H1 (cell line): ENCODE measurements around the gene CRADD. TPM values are rescaled to one million over a fixed set of nuclear protein-coding genes. Genes with fewer than 3 reads are reported as not detected.

Experiments used
- CTCF ChIA-PET: fragments of 300-600 bp; sonication (Branson Sonifier 250); formaldehyde crosslinking; loops from one replicate; lab custom pipeline; 2021; ENCODE audit not compliant: partially characterized antibody; lab: Charles Lee
- POLR2A ChIA-PET: fragments of 300-600 bp; sonication (Branson Sonifier 250); formaldehyde crosslinking; loops from one replicate; lab custom pipeline; 2021; ENCODE audit warnings: inconsistent platforms; ENCODE audit not compliant: partially characterized antibody; lab: Charles Lee
- DNase-seq, 2 experiments: peaks; one replicate each; pipeline versions ENCODE4 v3.0.0 to v3.0.0-alpha.2; 2010 to 2022; ENCODE audit warnings: low spot score in 2 of 2, low read depth in 1 of 2, mixed read lengths in 1 of 2
- FAIRE-seq: peaks from 2 replicates; lab custom pipeline; 2011; peaks lifted over from hg19 to GRCh38; lab: Jason Lieb, UNC
- H2AFZ ChIP-seq: 2 replicates; pipeline ENCODE4 v1.8.1; 2012; ENCODE audit warnings: low read length, inconsistent platforms
- H2AK5ac ChIP-seq: 2 replicates; pipeline ENCODE4 v1.6.1; 2013; ENCODE audit warnings: low read depth, low read length
- H2BK120ac ChIP-seq: replicated peaks from 2 replicates; pipeline ENCODE3; 2013; ENCODE audit warnings: low read depth, low read length, inconsistent platforms
- H2BK12ac ChIP-seq: 2 replicates; pipeline ENCODE4 v1.6.1; 2013; ENCODE audit warnings: low read depth, low read length
- H2BK15ac ChIP-seq: 2 replicates; pipeline ENCODE4 v1.6.1; 2013; ENCODE audit warnings: low read length
- H2BK20ac ChIP-seq: 2 replicates; pipeline ENCODE4 v1.6.1; 2013; ENCODE audit warnings: low read length
- H2BK5ac ChIP-seq: 2 replicates; pipeline ENCODE4 v1.6.1; 2013; ENCODE audit warnings: low read depth, low read length
- H3K14ac ChIP-seq: 2 replicates; pipeline ENCODE4 v1.6.1; 2013; ENCODE audit warnings: inconsistent platforms; ENCODE audit not compliant: insufficient read length
- H3K18ac ChIP-seq: 2 replicates; pipeline ENCODE4 v1.6.1; 2013; ENCODE audit warnings: low read length; ENCODE audit errors: extremely low read depth
- H3K23ac ChIP-seq: 2 replicates; pipeline ENCODE4 v1.6.1; 2013; ENCODE audit warnings: inconsistent platforms; ENCODE audit not compliant: insufficient read length
- H3K23me2 ChIP-seq: 2 replicates; pipeline ENCODE4 v1.6.1; 2013; ENCODE audit warnings: low read depth, low read length
- H3K27ac ChIP-seq: 2 replicates; pipeline ENCODE4 v1.6.1; 2011; ENCODE audit warnings: low read depth, low read length, inconsistent platforms
- H3K27me3 ChIP-seq, 4 experiments: replicated peaks in 1 of 4; 1 replicate in 1 of 4; 2 replicates in 3 of 4; pipeline versions ENCODE4 v1.6.1 to v1.8.1; 2011 to 2013; ENCODE audit warnings: low read length in 3 of 4, mild to moderate bottlenecking in 3 of 4, inconsistent platforms in 2 of 4, mixed read lengths in 2 of 4, moderate library complexity in 1 of 4; ENCODE audit not compliant: control insufficient read depth in 3 of 4, insufficient read depth in 3 of 4; ENCODE audit errors: extremely low read depth in 1 of 4
- H3K36me3 ChIP-seq, 4 experiments: 2 replicates each; pipeline versions ENCODE4 v1.6.1 to v1.8.1; 2011 to 2013; ENCODE audit warnings: mild to moderate bottlenecking in 4 of 4, low read length in 3 of 4, moderate library complexity in 2 of 4, control low read depth in 1 of 4, inconsistent platforms in 1 of 4; ENCODE audit not compliant: insufficient read depth in 4 of 4, control insufficient read depth in 2 of 4
- H3K4ac ChIP-seq: replicated peaks from 2 replicates; pipeline ENCODE3; 2013; ENCODE audit warnings: low read length, low read depth, mixed read lengths, inconsistent platforms; ENCODE audit not compliant: insufficient read length
- H3K4me1 ChIP-seq, 4 experiments: replicated peaks in 1 of 4; 1 replicate in 1 of 4; 2 replicates in 3 of 4; pipeline versions ENCODE4 v1.6.1 to v1.8.1; 2011 to 2013; ENCODE audit warnings: low read length in 3 of 4, inconsistent platforms in 2 of 4, mixed read lengths in 1 of 4; ENCODE audit not compliant: insufficient read depth in 4 of 4, control insufficient read depth in 3 of 4
- H3K4me2 ChIP-seq, 2 experiments: 2 replicates each; pipeline versions ENCODE4 v1.6.1 to v1.8.1; 2011 to 2013; ENCODE audit warnings: low read depth in 2 of 2, low read length in 2 of 2, control low read depth in 1 of 2, inconsistent platforms in 1 of 2, mild to moderate bottlenecking in 1 of 2; ENCODE audit not compliant: insufficient read depth in 1 of 2
- H3K4me3 ChIP-seq, 4 experiments: fragments of 200-600, 300-600 bp in 1 of 4; sonication (generic), shearing (Covaris generic), sonication (Bioruptor Twin) in 1 of 4; 2 replicates each; pipeline versions ENCODE4 v1.5.1 to v1.8.1; 2011 to 2016; ENCODE audit warnings: low read length in 4 of 4, low read depth in 3 of 4, control low read depth in 2 of 4, inconsistent platforms in 2 of 4, mild to moderate bottlenecking in 2 of 4, mixed read lengths in 1 of 4, moderate library complexity in 1 of 4; ENCODE audit not compliant: insufficient read depth in 2 of 4; ENCODE audit errors: extremely low read depth in 1 of 4
- H3K56ac ChIP-seq: replicated peaks from 2 replicates; pipeline ENCODE3; 2013; ENCODE audit warnings: low read depth, mild to moderate bottlenecking, mixed read lengths, low read length, inconsistent platforms; ENCODE audit not compliant: insufficient read length
- H3K79me1 ChIP-seq: 2 replicates; pipeline ENCODE4 v1.6.1; 2013; ENCODE audit warnings: low read depth, low read length, control low read depth
- H3K79me2 ChIP-seq, 2 experiments: 2 replicates each; pipeline versions ENCODE4 v1.6.1 to v1.8.1; 2012 to 2013; ENCODE audit warnings: low read length in 2 of 2, mild to moderate bottlenecking in 2 of 2, inconsistent platforms in 1 of 2; ENCODE audit not compliant: insufficient read depth in 2 of 2, control insufficient read depth in 1 of 2
- H3K9ac ChIP-seq, 4 experiments: replicated peaks in 1 of 4; 1 replicate in 1 of 4; 2 replicates in 3 of 4; pipeline versions ENCODE4 v1.6.1 to v1.8.1; 2011 to 2013; ENCODE audit warnings: low read depth in 3 of 4, low read length in 3 of 4, control low read depth in 2 of 4, mild to moderate bottlenecking in 2 of 4, moderate library complexity in 2 of 4, inconsistent platforms in 1 of 4; ENCODE audit errors: extremely low read depth in 1 of 4
- H3K9me3 ChIP-seq, 2 experiments: 2 replicates each; pipeline versions ENCODE4 v1.6.1 to v1.8.1; 2012 to 2013; ENCODE audit warnings: mild to moderate bottlenecking in 2 of 2, moderate library complexity in 2 of 2, control low read depth in 1 of 2, inconsistent platforms in 1 of 2, low read depth in 1 of 2, low read length in 1 of 2, mixed read lengths in 1 of 2; ENCODE audit not compliant: insufficient read depth in 2 of 2
- H4K20me1 ChIP-seq, 2 experiments: replicated peaks in 1 of 2; 2 replicates each; pipeline versions ENCODE3 to v1.8.1; 2011 to 2013; ENCODE audit warnings: inconsistent platforms in 2 of 2, low read length in 2 of 2, mild to moderate bottlenecking in 1 of 2; ENCODE audit not compliant: insufficient read depth in 2 of 2, control insufficient read depth in 1 of 2
- H4K5ac ChIP-seq: 2 replicates; pipeline ENCODE4 v1.6.1; 2013; ENCODE audit warnings: low read length, low read depth, mixed read lengths, inconsistent platforms; ENCODE audit not compliant: insufficient read length
- H4K8ac ChIP-seq: 2 replicates; pipeline ENCODE4 v1.8.0; 2013; ENCODE audit warnings: mild to moderate bottlenecking, moderate library complexity, low read length, inconsistent platforms; ENCODE audit not compliant: insufficient read depth; ENCODE audit errors: extremely low read depth
- H4K91ac ChIP-seq: replicated peaks from 2 replicates; pipeline ENCODE3; 2013; ENCODE audit warnings: low read length, mixed read lengths, inconsistent platforms; ENCODE audit not compliant: insufficient read length
- KDM1A ChIP-seq: fragments of 200-600, 300-600 bp; sonication (generic); IDR thresholded peaks from 2 replicates; pipeline ENCODE4 v1.7.1; 2016; ENCODE audit warnings: mild to moderate bottlenecking, low read length, borderline replicate concordance
- RXRA ChIP-seq: IDR thresholded peaks from 2 replicates; pipeline ENCODE4 v1.6.1; 2011; ENCODE audit warnings: low read depth, mild to moderate bottlenecking, low read length, moderate library complexity; ENCODE audit not compliant: insufficient read depth
- whole genome bisulfite sequencing, 2 experiments: shearing (Covaris generic) in 1 of 2; methylation state at CpG; one replicate each; pipeline versions ENCODE4 v1.1.6 to v1.1.7; 2013 to 2015; ENCODE audit warnings: low lambda C conversion rate in 2 of 2, mixed read lengths in 2 of 2, inconsistent platforms in 1 of 2, low coverage in 1 of 2, missing lambda C conversion rate in 1 of 2; ENCODE audit not compliant: insufficient replicate concordance in 2 of 2, insufficient coverage in 1 of 2, insufficient read length in 1 of 2; ENCODE audit errors: extremely low coverage in 1 of 2, missing lambda C conversion rate in 1 of 2; 5-methylcytosine and 5-hydroxymethylcytosine counted together
- polyA plus RNA-seq, 7 experiments: library from polyadenylated mRNA; depleted of rRNA in 3 of 7; stranded (reverse) in 5 of 7; unstranded in 2 of 7; fragments of >200 nt in 5 of 7; fragments of 200-250 nt in 2 of 7; gene quantifications; 1 replicate in 5 of 7; 2 replicates in 1 of 7; 4 replicates in 1 of 7; pipeline versions ENCODE4 v1.2.1 to v1.2.3, GENCODE V29; 2011 to 2013; ENCODE audit warnings: missing spikeins in 2 of 7, mixed read lengths in 2 of 7
- total RNA-seq: library from RNA; stranded (reverse); fragmentation: NEBNext Ultra II Directional; extraction: Animal tissue kit (Norgen Biotek cat#: 25700); gene quantifications from 2 replicates; pipeline ENCODE4 v1.2.1, GENCODE V29; 2021
- TF ChIP-seq, protein P1 (sequence below): IDR thresholded peaks from 2 replicates; pipeline ENCODE4 v1.6.1; 2012; ENCODE audit warnings: inconsistent platforms
- TF ChIP-seq, protein P2 (sequence below): IDR thresholded peaks from 2 replicates; pipeline ENCODE4 v1.6.1; 2011; ENCODE audit warnings: low read depth, mild to moderate bottlenecking, low read length; ENCODE audit not compliant: insufficient read depth

The CRADD gene
- total and polyA plus RNA-seq, 2 of the 8 experiments (the other 6 are each of a cell fraction or from before 2014, with no cell fraction given) = 8.1 to 15.4 TPM

DNA sequence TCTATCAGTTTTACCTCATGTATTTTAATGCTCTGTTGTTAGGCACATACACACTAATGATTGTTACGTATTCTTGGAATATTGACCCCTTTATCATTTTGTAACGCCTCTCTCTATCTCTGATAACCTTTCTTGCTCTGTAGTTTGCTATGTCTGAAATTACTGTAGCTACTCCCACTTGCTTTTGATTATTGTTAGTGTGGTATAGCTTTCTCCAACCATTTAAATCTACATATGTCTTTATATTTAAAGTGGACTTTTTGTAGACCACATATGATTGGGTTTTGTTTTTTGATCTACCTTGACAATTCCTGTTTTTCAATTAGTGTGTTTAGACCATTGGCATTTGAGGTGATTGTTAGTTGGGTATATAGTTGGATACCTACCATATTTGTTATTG is 43.4 kb downstream of the CRADD start:
- H3K9ac ChIP-seq = no peak overlapping the region
- no peak overlapping the region for H4K5ac ChIP-seq
- H2AK5ac ChIP-seq = no peak overlapping the region
- H3K18ac ChIP-seq = no peak overlapping the region
- TF ChIP-seq, protein P1, sequence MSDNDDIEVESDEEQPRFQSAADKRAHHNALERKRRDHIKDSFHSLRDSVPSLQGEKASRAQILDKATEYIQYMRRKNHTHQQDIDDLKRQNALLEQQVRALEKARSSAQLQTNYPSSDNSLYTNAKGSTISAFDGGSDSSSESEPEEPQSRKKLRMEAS = no peak
- no peak for TF ChIP-seq KDM1A
- TF ChIP-seq, protein P2, sequence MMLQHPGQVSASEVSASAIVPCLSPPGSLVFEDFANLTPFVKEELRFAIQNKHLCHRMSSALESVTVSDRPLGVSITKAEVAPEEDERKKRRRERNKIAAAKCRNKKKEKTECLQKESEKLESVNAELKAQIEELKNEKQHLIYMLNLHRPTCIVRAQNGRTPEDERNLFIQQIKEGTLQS = no peak
- TF ChIP-seq RXRA = no peak
- TF ChIP-seq, all 59 proteins: peak for 0
- H2BK120ac ChIP-seq = no peak overlapping the region
- no peak overlapping the region for H2BK20ac ChIP-seq
- DNase-seq (no peak), FAIRE-seq (no peak)
- H3K14ac ChIP-seq = no peak overlapping the region
- no peaks in the 10 kb centered on the region for H3K36me3 ChIP-seq
- no peak overlapping the region for H2BK12ac ChIP-seq
- H3K23me2 ChIP-seq = no peaks in the 10 kb centered on the region
- H4K91ac ChIP-seq = no peak overlapping the region
- H3K4me1 ChIP-seq = no peaks in the 10 kb centered on the region
- H2AFZ ChIP-seq = no peak overlapping the region
- no peaks in the 10 kb centered on the region for H3K79me2 ChIP-seq
- no peaks in the 10 kb centered on the region; a peak in 1 of 4 replicates for H3K9me3 ChIP-seq
- H3K79me1 ChIP-seq = no peaks in the 10 kb centered on the region
- H2BK5ac ChIP-seq = no peak overlapping the region
- 93% methylated on average over 2 of the region's 2 CpGs; no CpG with 5 or more reads in 1 of the 2 experiments for WGBS, 2 experiments
- H4K8ac ChIP-seq = no peak overlapping the region
- H2BK15ac ChIP-seq = no peak overlapping the region
- ChIA-PET CTCF (no interaction called here), POLR2A (no interaction called here)
- no peaks in the 10 kb centered on the region for H3K27me3 ChIP-seq
- H3K4me2 ChIP-seq = no peak overlapping the region
- no peak overlapping the region for H3K56ac ChIP-seq
- H3K4me3 ChIP-seq = no peak overlapping the region
- no peaks in the 10 kb centered on the region for H4K20me1 ChIP-seq
- H3K27ac ChIP-seq = no peak overlapping the region
- no peak overlapping the region for H3K23ac ChIP-seq
- no peak overlapping the region for H3K4ac ChIP-seq
